Measurements from ENCODE around the gene TNRC6C.
"Not testable (repeated sequence)": the region's sequence is repeated elsewhere in the genome, so short reads cannot be mapped to it uniquely, and the experiment has no call there.

The TNRC6C gene

DNA sequence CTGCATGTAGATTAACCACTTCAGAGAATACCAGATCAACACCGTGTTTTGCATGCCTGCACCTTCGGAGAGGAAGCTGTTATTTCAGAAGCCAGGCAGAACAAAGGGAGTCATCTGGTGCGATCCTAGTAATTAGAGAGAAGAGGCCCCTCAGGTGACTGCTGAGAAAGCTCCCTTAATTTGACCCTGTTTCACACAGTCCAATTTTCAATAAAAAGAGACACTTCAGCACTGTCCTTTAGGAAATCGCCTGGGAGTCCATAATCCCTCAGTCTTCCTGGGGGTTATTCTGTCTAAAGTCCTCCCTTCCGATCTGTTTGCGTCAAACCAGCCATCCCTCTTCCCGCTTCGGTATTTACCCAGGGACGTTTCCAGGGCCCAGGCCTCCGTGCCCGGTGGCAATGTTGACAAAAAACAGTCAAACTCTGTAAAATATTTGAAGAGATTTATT, 23.4 kb upstream of the TNRC6C start:
- Histone ChIP-seq H3K4me3 (ENCODE audit: low read length) (peak overlapping the region; percentile 19), H3K27ac (ENCODE audit: low read length) (no peak overlapping the region), H3K9me3 (ENCODE audit: control insufficient read depth, low read depth, low read length) (no peaks in the 10 kb centered on the region), H3K4me1 (ENCODE audit: control insufficient read depth, low read depth, low read length) (peaks cover 22% of the 10 kb centered on the region), H3K27me3 (ENCODE audit: control insufficient read depth, insufficient read depth, low read length) (no peaks in the 10 kb centered on the region), H3K36me3 (ENCODE audit: control insufficient read depth, low read depth, low read length) (no peaks in the 10 kb centered on the region), H3K9ac (ENCODE audit: low read length) (no peak overlapping the region)

DNA sequence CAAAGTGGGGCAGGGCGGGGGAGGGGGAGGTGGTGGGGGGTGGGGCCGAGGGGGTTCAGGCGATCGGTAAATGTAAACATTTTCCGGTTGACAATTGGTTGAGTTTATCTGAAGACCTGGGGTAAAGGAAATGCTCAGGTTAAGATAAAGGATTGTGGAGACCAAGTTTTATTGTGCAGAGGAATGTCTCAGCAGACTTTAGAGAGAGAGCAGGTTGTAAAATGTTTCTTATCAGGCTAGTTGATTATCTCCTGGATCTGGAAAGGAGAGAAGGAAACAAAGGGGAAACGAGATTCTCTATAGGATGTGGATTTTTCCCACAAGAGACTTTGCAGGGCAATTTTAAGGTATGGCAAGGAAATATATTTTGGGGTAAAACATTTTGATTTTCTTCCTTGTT, 22.8 kb upstream of the TNRC6C start:
- H3K27ac ChIP-seq (ENCODE audit: low read length); H3K9ac ChIP-seq (ENCODE audit: low read length); H3K27me3 ChIP-seq (ENCODE audit: control insufficient read depth, insufficient read depth, low read length); H3K9me3 ChIP-seq (ENCODE audit: control insufficient read depth, low read depth, low read length); H3K36me3 ChIP-seq (ENCODE audit: control insufficient read depth, low read depth, low read length); H3K4me3 ChIP-seq (ENCODE audit: low read length): not testable (repeated sequence)
- H3K4me1 ChIP-seq (ENCODE audit: control insufficient read depth, low read depth, low read length), result peaks cover 22% of the 10 kb centered on the region

DNA sequence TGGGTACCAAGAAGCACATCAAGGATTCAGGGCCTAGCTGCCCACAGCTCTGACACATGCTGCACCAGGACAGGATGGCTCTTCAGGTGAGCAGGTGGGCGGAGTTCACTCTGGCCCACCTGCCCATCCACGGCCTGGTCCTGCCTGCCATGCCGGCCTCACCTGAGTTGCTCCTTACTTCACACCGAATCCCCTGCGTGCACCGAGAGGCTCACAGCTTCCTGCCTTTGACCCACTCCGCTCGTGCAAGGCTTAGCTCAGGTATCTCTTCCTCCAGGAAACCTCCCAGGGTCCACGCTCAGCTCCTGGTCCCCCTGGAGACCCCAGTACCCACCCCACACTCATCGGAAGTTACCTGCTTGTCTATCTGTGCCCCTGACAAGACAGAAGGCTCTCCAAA, 21.6 kb upstream of the TNRC6C start:
- no peaks in the 10 kb centered on the region for H3K27me3 ChIP-seq (ENCODE audit: control insufficient read depth, insufficient read depth, low read length)
- H3K27ac ChIP-seq (ENCODE audit: low read length), result no peak overlapping the region

DNA sequence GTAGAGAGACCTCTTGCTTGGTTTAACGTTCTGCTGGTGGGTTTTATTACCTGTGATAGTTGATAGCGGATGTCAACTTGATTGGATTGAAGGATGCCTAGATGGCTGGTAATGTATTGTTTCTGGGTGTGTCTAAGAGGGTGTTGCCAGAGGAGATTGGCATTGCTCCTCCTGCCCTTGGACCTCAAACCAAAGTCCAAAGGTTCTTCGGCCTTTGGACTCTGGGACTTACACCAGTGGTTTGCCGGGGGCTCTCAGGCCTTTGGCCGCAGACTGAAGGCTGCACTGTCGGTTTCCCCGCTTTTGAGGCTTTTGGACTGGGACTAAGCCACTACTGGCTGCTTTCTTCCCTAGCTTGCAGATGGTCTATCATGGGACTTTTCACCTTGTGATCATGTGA, 17.5 kb upstream of the TNRC6C start:
- Histone ChIP-seq H3K4me1 (ENCODE audit: control insufficient read depth, low read depth, low read length) (no peaks in the 10 kb centered on the region), H3K27ac (ENCODE audit: low read length) (no peak overlapping the region), H3K9ac (ENCODE audit: low read length) (no peak overlapping the region), H3K36me3 (ENCODE audit: control insufficient read depth, low read depth, low read length) (no peaks in the 10 kb centered on the region), H3K4me3 (ENCODE audit: low read length) (no peak overlapping the region), H3K27me3 (ENCODE audit: control insufficient read depth, insufficient read depth, low read length) (no peaks in the 10 kb centered on the region), H3K9me3 (ENCODE audit: control insufficient read depth, low read depth, low read length) (no peaks in the 10 kb centered on the region)

More for the DNA sequence above, 21.6 kb upstream of the TNRC6C start:
- peaks cover 15% of the 10 kb centered on the region for H3K4me1 ChIP-seq (ENCODE audit: control insufficient read depth, low read depth, low read length)
- no peaks in the 10 kb centered on the region for H3K9me3 ChIP-seq (ENCODE audit: control insufficient read depth, low read depth, low read length)
- no peak overlapping the region for H3K9ac ChIP-seq (ENCODE audit: low read length)
- H3K4me3 ChIP-seq (ENCODE audit: low read length), result no peak overlapping the region
- H3K36me3 ChIP-seq (ENCODE audit: control insufficient read depth, low read depth, low read length), result no peaks in the 10 kb centered on the region

DNA sequence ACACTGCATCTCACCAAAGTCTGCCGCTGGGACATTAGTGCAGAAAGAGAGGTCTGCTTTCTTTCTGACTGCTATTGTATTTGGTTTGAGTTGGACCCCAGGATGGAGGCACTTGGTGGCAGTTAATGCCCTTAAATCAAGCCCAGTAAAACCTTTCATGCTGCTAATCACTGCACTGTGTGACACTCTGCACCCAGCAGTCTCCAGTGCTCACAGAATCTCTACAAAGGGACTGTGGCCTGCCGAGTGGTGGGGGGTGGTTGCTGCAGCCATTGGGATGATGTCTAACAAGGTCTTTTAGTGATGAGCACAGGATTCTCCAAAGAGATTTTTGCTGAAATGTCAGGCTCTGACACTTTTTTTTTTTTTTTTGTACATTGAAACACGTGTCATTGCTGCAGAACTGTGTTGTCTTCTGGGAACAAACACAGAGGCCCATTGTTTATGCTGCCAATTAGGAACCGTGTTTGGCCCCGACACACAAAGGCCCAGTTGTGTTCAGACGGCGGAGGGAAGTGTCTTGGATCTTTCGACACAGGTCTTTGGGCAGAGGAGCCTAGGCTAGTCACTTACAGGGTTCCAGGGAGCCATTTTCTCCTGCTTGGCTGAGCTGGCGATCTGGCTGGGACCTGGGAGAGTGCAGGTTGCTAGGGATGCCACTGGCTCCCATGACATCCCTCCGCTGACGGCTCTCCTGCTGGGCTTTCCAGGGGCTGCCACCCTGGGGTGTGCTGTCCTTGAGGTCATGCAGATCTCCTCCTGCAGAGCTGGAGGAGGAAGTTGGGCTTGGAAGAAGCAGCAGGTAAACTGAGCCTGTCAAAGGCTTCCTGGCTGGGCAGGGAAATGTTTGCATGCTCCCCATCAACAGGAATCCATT, 16.2 kb upstream of the TNRC6C start:
- Histone ChIP-seq H3K36me3 (ENCODE audit: control insufficient read depth, low read depth, low read length) (no peaks in the 10 kb centered on the region), H3K9ac (ENCODE audit: low read length) (no peak overlapping the region), H3K4me1 (ENCODE audit: control insufficient read depth, low read depth, low read length) (no peaks in the 10 kb centered on the region), H3K4me3 (ENCODE audit: low read length) (no peak overlapping the region), H3K9me3 (ENCODE audit: control insufficient read depth, low read depth, low read length) (no peaks in the 10 kb centered on the region), H3K27ac (ENCODE audit: low read length) (no peak overlapping the region), H3K27me3 (ENCODE audit: control insufficient read depth, insufficient read depth, low read length) (no peaks in the 10 kb centered on the region)

DNA sequence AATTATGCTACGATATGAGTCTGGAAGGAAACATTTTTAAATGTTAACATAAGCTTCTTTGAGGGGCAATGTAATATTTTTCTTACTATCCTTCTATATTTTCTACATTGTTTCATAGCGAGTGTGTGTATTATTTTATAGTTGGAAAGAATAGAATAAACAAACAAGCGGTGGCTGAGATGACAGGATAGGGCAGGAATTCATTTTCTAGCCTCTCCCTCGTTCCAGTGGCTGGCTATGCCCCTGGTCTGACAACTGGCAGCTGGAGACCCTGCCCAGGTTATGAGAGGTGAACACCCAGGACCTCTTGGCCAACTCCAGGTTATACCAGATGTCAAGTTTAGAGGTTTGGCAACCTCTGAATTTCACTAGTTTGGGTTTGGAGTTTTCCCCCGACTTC, 14.5 kb upstream of the TNRC6C start:
- Histone ChIP-seq H3K4me3 (ENCODE audit: low read length) (no peak overlapping the region), H3K27me3 (ENCODE audit: control insufficient read depth, insufficient read depth, low read length) (no peaks in the 10 kb centered on the region), H3K9me3 (ENCODE audit: control insufficient read depth, low read depth, low read length) (no peaks in the 10 kb centered on the region), H3K36me3 (ENCODE audit: control insufficient read depth, low read depth, low read length) (no peaks in the 10 kb centered on the region), H3K9ac (ENCODE audit: low read length) (no peak overlapping the region), H3K27ac (ENCODE audit: low read length) (no peak overlapping the region), H3K4me1 (ENCODE audit: control insufficient read depth, low read depth, low read length) (no peaks in the 10 kb centered on the region)

DNA sequence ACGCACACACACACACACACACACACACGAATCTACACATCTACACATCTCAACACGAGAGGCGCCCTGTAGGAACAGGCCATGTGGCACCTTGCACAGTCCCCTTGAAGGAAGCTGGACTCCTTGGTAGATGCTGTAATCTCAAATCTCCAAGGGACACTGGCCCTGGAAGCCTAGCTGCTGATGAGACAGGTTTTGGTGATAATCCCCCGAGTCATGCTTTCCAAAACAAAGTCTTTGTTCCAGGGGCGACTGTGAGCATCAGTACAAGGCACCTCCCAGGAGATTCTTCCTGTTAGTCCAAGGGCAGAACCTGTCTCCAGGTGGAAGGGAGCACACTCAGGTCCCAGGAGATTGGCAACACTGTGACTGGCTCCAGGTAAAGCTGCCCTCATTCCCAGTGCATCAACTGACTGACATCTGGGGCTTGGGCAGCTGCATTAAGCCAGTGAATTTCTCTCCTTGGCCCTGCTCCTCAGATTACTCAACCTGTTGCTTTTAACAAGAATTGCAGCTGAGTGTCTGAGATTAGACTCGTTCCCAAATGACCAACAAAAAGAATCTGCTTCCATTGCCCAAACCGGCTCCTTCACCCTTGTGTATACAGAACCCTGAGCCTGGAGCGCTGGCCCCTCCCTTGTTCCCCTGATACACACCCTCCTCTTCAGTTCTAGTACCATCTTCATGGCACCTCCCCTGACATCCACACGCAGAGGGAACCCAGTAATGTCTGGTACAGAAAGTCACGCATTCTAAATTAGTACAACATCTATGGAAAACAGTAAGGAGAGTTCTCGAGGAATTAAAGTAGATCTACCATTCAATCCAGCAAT, 13.9 kb upstream of the TNRC6C start:
- no peaks in the 10 kb centered on the region for H3K4me1 ChIP-seq (ENCODE audit: control insufficient read depth, low read depth, low read length)
- no peak overlapping the region for H3K9ac ChIP-seq (ENCODE audit: low read length)
- no peaks in the 10 kb centered on the region for H3K27me3 ChIP-seq (ENCODE audit: control insufficient read depth, insufficient read depth, low read length)
- no peaks in the 10 kb centered on the region for H3K9me3 ChIP-seq (ENCODE audit: control insufficient read depth, low read depth, low read length)
- H3K27ac ChIP-seq (ENCODE audit: low read length), result no peak overlapping the region
- no peaks in the 10 kb centered on the region for H3K36me3 ChIP-seq (ENCODE audit: control insufficient read depth, low read depth, low read length)
- H3K4me3 ChIP-seq (ENCODE audit: low read length), result no peak overlapping the region

DNA sequence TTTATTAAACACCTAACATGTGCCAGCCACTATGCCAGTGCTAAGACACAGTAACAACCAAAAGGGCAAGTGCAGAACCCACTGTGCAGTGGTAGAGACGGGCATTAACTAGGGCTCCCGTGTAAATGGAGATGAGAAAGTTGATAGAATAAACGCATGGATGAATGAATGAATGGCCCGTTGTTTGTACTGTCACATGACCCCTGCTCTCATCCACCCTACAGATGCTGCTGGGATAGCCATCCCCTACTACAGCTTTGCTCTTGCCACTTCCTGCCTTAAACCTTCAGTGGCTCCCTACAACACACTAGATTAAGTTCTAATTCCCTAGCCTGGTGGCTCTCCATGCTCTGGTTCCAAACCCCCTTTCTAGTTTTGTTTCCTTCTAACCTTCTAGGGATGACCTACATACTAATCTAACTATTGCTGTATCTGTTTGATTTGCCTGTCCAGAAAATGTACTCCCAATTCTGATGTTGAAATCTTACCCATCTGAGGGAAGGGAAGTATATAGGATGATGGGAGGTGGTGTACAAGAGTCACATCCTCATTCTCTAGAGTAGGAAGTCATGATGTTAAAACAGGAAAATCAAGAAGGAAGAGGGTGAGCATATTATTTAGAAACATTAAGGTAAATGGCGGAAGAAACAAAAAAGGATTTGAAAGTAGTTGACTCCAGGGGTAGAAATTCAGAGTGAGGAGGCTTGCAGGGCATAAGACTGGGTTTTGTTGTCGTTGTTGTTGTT, 11.4 kb upstream of the TNRC6C start:
- Histone ChIP-seq H3K27ac (ENCODE audit: low read length) (no peak overlapping the region), H3K9me3 (ENCODE audit: control insufficient read depth, low read depth, low read length) (no peaks in the 10 kb centered on the region), H3K27me3 (ENCODE audit: control insufficient read depth, insufficient read depth, low read length) (no peaks in the 10 kb centered on the region), H3K9ac (ENCODE audit: low read length) (no peak overlapping the region), H3K4me1 (ENCODE audit: control insufficient read depth, low read depth, low read length) (no peaks in the 10 kb centered on the region), H3K36me3 (ENCODE audit: control insufficient read depth, low read depth, low read length) (no peaks in the 10 kb centered on the region), H3K4me3 (ENCODE audit: low read length) (no peak overlapping the region)

DNA sequence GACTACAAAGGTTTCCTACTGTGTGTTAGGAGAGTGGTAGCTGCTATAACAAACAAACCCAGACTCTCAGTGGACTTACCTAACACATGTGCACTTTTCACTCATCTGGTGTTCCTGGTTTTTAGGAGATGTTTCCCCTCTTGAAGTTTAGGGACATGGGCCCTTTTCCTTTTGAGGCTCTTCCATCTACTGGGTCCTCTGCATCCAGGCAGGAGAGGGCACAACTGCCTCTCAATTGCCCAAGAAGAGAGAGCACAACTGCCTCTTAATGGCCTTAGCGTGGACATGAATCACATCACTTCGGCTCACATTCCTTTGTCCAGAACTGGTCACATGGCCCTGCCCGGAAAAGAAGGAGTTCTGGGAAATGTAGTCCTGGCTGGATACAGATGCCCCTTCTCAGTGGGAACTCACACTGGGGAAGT, 9.8 kb upstream of the TNRC6C start:
- H3K9me3 ChIP-seq (ENCODE audit: control insufficient read depth, low read depth, low read length), result no peaks in the 10 kb centered on the region
- H3K36me3 ChIP-seq (ENCODE audit: control insufficient read depth, low read depth, low read length), result no peaks in the 10 kb centered on the region
- no peak overlapping the region for H3K9ac ChIP-seq (ENCODE audit: low read length)
- H3K27ac ChIP-seq (ENCODE audit: low read length), result no peak overlapping the region
- H3K4me3 ChIP-seq (ENCODE audit: low read length), result peak overlapping the region; percentile 31
- no peaks in the 10 kb centered on the region for H3K4me1 ChIP-seq (ENCODE audit: control insufficient read depth, low read depth, low read length)
- no peaks in the 10 kb centered on the region for H3K27me3 ChIP-seq (ENCODE audit: control insufficient read depth, insufficient read depth, low read length)

DNA sequence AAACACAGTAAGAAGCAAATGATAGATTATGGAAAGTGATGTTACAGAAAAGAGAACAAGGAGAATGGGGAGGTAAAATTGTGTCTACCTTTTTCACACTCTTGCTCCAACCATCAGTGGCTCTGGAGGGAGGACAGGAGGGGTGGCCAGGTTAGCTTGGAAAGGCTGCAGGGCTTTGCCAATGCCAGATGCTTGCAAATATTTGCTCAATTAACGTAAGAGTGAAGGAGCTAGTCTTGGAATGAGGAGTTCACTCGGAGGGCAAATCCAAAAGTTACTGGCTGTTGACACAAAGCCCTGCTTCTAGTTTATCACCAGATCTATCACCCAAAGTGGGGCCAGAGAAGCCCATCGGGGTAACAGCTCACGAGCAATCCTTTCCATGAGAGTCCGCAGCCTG, 7.4 kb upstream of the TNRC6C start:
- no peaks in the 10 kb centered on the region for H3K4me1 ChIP-seq (ENCODE audit: control insufficient read depth, low read depth, low read length)
- H3K27ac ChIP-seq (ENCODE audit: low read length), result no peak overlapping the region
- H3K9me3 ChIP-seq (ENCODE audit: control insufficient read depth, low read depth, low read length), result no peaks in the 10 kb centered on the region
- no peak overlapping the region for H3K4me3 ChIP-seq (ENCODE audit: low read length)
- peaks cover 6% of the 10 kb centered on the region for H3K27me3 ChIP-seq (ENCODE audit: control insufficient read depth, insufficient read depth, low read length)
- no peaks in the 10 kb centered on the region for H3K36me3 ChIP-seq (ENCODE audit: control insufficient read depth, low read depth, low read length)
- H3K9ac ChIP-seq (ENCODE audit: low read length), result no peak overlapping the region

DNA sequence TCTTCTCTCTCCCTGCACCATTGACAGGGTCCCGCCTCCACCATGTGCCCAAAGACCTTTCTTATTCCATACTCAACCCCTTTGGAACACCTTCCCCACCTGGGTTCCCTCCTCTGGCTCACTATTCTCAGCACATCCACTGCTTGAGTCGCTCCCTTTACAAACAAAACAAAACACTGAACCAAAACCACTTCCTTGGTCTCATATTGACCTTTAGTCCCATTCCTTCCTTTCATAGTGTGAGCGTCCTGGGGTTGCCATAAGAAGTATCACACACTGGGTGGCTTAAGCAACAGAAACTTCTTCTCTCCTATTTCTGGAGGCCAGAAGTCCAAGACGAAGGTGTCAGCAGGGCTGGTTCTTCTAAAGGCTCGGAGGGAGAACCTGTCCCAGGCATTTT, 6.1 kb upstream of the TNRC6C start:
- no peak overlapping the region for H3K4me3 ChIP-seq (ENCODE audit: low read length)
- H3K36me3 ChIP-seq (ENCODE audit: control insufficient read depth, low read depth, low read length), result no peaks in the 10 kb centered on the region
- H3K9me3 ChIP-seq (ENCODE audit: control insufficient read depth, low read depth, low read length), result no peaks in the 10 kb centered on the region
- no peak overlapping the region for H3K9ac ChIP-seq (ENCODE audit: low read length)
- H3K4me1 ChIP-seq (ENCODE audit: control insufficient read depth, low read depth, low read length), result no peaks in the 10 kb centered on the region
- H3K27ac ChIP-seq (ENCODE audit: low read length), result no peak overlapping the region
- H3K27me3 ChIP-seq (ENCODE audit: control insufficient read depth, insufficient read depth, low read length), result peaks cover 19% of the 10 kb centered on the region
